ENCODE data around the gene DGCR2. TPM values are rescaled to one million over a fixed set of nuclear protein-coding genes. Genes with fewer than 3 reads are reported as not detected.
A peak's percentile ranks its signal among the peaks of the same experiment; 100 is the strongest.
"Not testable (repeated sequence)": the region's sequence is repeated elsewhere in the genome, so short reads cannot be mapped to it uniquely, and the experiment has no call there.

Gene DGCR2
- total RNA-seq, 3 donors from 2014 or later = 36.8 to 58.4 (median 42.9) TPM

- not testable (repeated sequence) for H3K27ac ChIP-seq; DNase-seq (ENCODE audit: low spot score in 2 of 2); H3K4me1 ChIP-seq; H3K9me3 ChIP-seq; H3K36me3 ChIP-seq
- Histone ChIP-seq H3K4me3 (peak overlapping the region in 1 of 3 donors; percentile 37), H3K27me3 (peaks cover 0 to 17% of the 10 kb centered on the region in 2 donors)
- intact Hi-C loops (cut with DNase I; ENCODE audit: low total_unique reads) = loop anchor here (5.0 kb wide), 1 partner anchor 33 kb away; no protein-coding TSS in a partner anchor
These were observed 92.8 kb downstream of the DGCR2 start for GRCh38 chr22:19029113-19030103.

- DNase-seq (ENCODE audit: low spot score in 2 of 2); H3K36me3 ChIP-seq; H3K27ac ChIP-seq; H3K4me1 ChIP-seq; H3K4me3 ChIP-seq; H3K9me3 ChIP-seq: not testable (repeated sequence)
- H3K27me3 ChIP-seq = peaks cover 0 to 17% of the 10 kb centered on the region in 2 donors
- intact Hi-C loops (cut with DNase I; ENCODE audit: low total_unique reads) = loop anchor here (5.0 kb wide), 1 partner anchor 34 kb away; no protein-coding TSS in a partner anchor
These were observed 94.2 kb downstream of the DGCR2 start for GRCh38 chr22:19028060-19028455.

GRCh38 chr22:19027371-19028059, 94.7 kb downstream of the DGCR2 start:
- DNase-seq (ENCODE audit: low spot score in 2 of 2) = not testable (repeated sequence)

GRCh38 chr22:19026080-19026479, 96.1 kb downstream of the DGCR2 start:
- not testable (repeated sequence) for DNase-seq (ENCODE audit: low spot score in 2 of 2); H3K27ac ChIP-seq; H3K4me1 ChIP-seq; H3K4me3 ChIP-seq; H3K9me3 ChIP-seq; H3K36me3 ChIP-seq
- H3K27me3 ChIP-seq = peaks cover 0 to 17% of the 10 kb centered on the region in 2 donors
- intact Hi-C loops (cut with DNase I; ENCODE audit: low total_unique reads) = loop anchor here (5.0 kb wide), 1 partner anchor 36 kb away; no protein-coding TSS in a partner anchor

More at GRCh38 chr22:19027371-19028059, 94.7 kb downstream of the DGCR2 start:
- intact Hi-C loops (cut with DNase I; ENCODE audit: low total_unique reads) = loop anchor here (5.0 kb wide), 1 partner anchor 35 kb away; no protein-coding TSS in a partner anchor
- H3K27ac ChIP-seq, H3K9me3 ChIP-seq, H3K36me3 ChIP-seq, H3K4me1 ChIP-seq, H3K4me3 ChIP-seq: not testable (repeated sequence)
- peaks cover 0 to 17% of the 10 kb centered on the region in 2 donors for H3K27me3 ChIP-seq

GRCh38 chr22:19024956-19025489, 97.2 kb downstream of the DGCR2 start:
- not testable (repeated sequence) for H3K9me3 ChIP-seq; H3K27ac ChIP-seq; DNase-seq (ENCODE audit: low spot score in 2 of 2); H3K4me3 ChIP-seq; H3K36me3 ChIP-seq; H3K27me3 ChIP-seq; H3K4me1 ChIP-seq
- intact Hi-C loops (cut with DNase I; ENCODE audit: low total_unique reads) = loop anchor here (5.0 kb wide), 1 partner anchor 37 kb away; no protein-coding TSS in a partner anchor

- DNase-seq (ENCODE audit: low spot score in 2 of 2); H3K9me3 ChIP-seq; H3K4me3 ChIP-seq; H3K27ac ChIP-seq; H3K4me1 ChIP-seq; H3K27me3 ChIP-seq; intact Hi-C loops (cut with DNase I; ENCODE audit: low total_unique reads); H3K36me3 ChIP-seq: not testable (repeated sequence)
These were observed 98.3 kb downstream of the DGCR2 start for GRCh38 chr22:19023931-19024330.

GRCh38 chr22:19022755-19023154, 99.5 kb downstream of the DGCR2 start:
- no peaks in the 10 kb centered on the region for H3K27me3 ChIP-seq
- no peaks in the 10 kb centered on the region for H3K9me3 ChIP-seq
- no peaks in the 10 kb centered on the region for H3K4me1 ChIP-seq
- intact Hi-C loops (cut with DNase I; ENCODE audit: low total_unique reads) = no loop called here
- TF ChIP-seq POLR2A (IDR thresholded peaks at IDR 0.05) (no peak), CTCF (IDR thresholded peaks at IDR 0.05) (no peak), POLR2AphosphoS5 (IDR thresholded peaks at IDR 0.05) (no peak)
- H3K4me3 ChIP-seq = no peak overlapping the region
- H3K27ac ChIP-seq = no peak overlapping the region
- DNase-seq (ENCODE audit: low spot score in 2 of 2) = no peak
- H3K36me3 ChIP-seq = no peaks in the 10 kb centered on the region

- TF ChIP-seq POLR2AphosphoS5 (IDR thresholded peaks at IDR 0.05) (no peak), CTCF (IDR thresholded peaks at IDR 0.05) (no peak)
- intact Hi-C loops (cut with DNase I; ENCODE audit: low total_unique reads) = no loop called here
- Histone ChIP-seq H3K4me3 (no peak overlapping the region), H3K36me3 (no peaks in the 10 kb centered on the region), H3K4me1 (no peaks in the 10 kb centered on the region), H3K27ac (no peak overlapping the region), H3K9me3 (no peaks in the 10 kb centered on the region), H3K27me3 (no peaks in the 10 kb centered on the region)
- no peak for DNase-seq (ENCODE audit: low spot score in 2 of 2)
These were observed 102.6 kb downstream of the DGCR2 start for GRCh38 chr22:19019679-19020032.
